Naive B cell (primary cell): Measurements from ENCODE around the gene RABGGTA. TPM values are rescaled to one million over a fixed set of nuclear protein-coding genes. Genes with fewer than 3 reads are reported as not detected.

Experiments used
- ATAC-seq, 2 donors: fragments of 150-1000 bp; cut with Tn5 transposase; 2 replicates each; pipeline ENCODE4 v1.10.0; 2021; ENCODE audit warnings: low read depth in 2 of 2, mild to moderate bottlenecking in 2 of 2, moderate library complexity in 2 of 2
- DNase-seq: peaks from one replicate; pipeline ENCODE4 v3.0.0; 2022
- H3K27ac Mint-ChIP-seq, 6 donors: one replicate each; pipeline ENCODE4 v1.8.0; 2020 to 2022; ENCODE audit warnings: mild to moderate bottlenecking in 6 of 6, mixed read lengths in 6 of 6, moderate library complexity in 5 of 6, inconsistent platforms in 2 of 6
- H3K27me3 Mint-ChIP-seq, 3 donors: one replicate each; pipeline ENCODE4 v1.8.0; 2021 to 2022; ENCODE audit warnings: mixed read lengths in 3 of 3, mild to moderate bottlenecking in 1 of 3
- H3K36me3 Mint-ChIP-seq, 2 donors: one replicate each; pipeline ENCODE4 v1.8.0; 2020 to 2022; ENCODE audit warnings: mixed read lengths in 2 of 2, inconsistent platforms in 1 of 2, mild to moderate bottlenecking in 1 of 2
- H3K4me1 Mint-ChIP-seq, 3 donors: one replicate each; pipeline ENCODE4 v1.8.0; 2020 to 2022; ENCODE audit warnings: mixed read lengths in 3 of 3, inconsistent platforms in 1 of 3, mild to moderate bottlenecking in 1 of 3, moderate library complexity in 1 of 3
- H3K4me3 Mint-ChIP-seq, 8 donors: one replicate each; pipeline ENCODE4 v1.8.0; 2020 to 2022; ENCODE audit warnings: mild to moderate bottlenecking in 8 of 8, mixed read lengths in 8 of 8, moderate library complexity in 8 of 8, inconsistent platforms in 2 of 8
- H3K9me3 Mint-ChIP-seq, 7 donors: one replicate each; pipeline ENCODE4 v1.8.0; 2020 to 2022; ENCODE audit warnings: mixed read lengths in 7 of 7, mild to moderate bottlenecking in 5 of 7, inconsistent platforms in 2 of 7, moderate library complexity in 1 of 7
- polyA plus RNA-seq, 6 donors: library from polyadenylated mRNA; unstranded; fragments of 300-500 nt; fragmentation: Illumina TruSeq; gene quantifications; one replicate each; pipeline ENCODE4 v1.2.3, GENCODE V29; 2021; ENCODE audit warnings: low read depth in 6 of 6

Gene RABGGTA
- polyA plus RNA-seq, 6 donors from 2014 or later, result 22.2 to 36.2 (median 22.8) TPM

DNA sequence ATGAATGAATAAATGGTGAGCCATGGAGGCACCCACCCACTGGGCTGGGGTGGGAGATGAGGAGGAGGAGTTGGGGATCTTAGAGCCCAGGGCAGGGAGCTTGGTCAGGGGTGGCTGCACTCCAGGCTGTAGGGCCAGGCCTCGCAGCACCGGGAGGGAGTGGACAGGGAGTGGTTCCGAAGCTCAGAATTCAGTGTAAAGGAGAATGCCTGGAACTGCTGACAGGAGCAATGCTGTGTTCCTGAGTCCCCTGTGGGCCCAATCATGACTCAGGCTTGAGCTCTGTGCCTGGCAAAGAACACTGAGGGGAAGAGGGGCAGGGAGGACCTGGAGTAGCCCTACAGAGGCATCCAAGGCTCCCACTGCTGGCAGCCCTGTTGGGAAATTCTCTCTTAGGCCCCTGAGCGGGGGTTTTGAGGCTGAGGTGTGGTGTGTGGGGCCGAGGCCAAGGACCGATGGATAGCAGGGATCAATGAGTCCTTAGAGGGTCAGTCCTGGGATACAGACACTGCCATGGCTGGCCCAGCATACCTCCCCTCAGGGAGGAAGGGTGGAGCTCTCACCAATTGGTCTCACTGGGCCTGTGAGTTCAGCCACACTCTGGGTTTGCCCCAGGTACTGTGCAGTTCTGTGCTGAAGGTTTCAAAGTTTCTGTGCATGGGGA is 9.5 kb upstream of the RABGGTA start:
- Mint-ChIP-seq H3K27ac (peak overlapping the region; percentile 45 to 95 (median 90)), H3K9me3 (peaks cover 0 to 8% (median 3%) of the 10 kb centered on the region in 7 donors), H3K27me3 (no peaks in the 10 kb centered on the region), H3K36me3 (peaks cover 4 to 7% of the 10 kb centered on the region in 2 donors), H3K4me1 (peaks cover 55 to 59% (median 56%) of the 10 kb centered on the region in 3 donors), H3K4me3 (no peak overlapping the region)
- no peak for ATAC-seq
- DNase-seq, result no peak

DNA sequence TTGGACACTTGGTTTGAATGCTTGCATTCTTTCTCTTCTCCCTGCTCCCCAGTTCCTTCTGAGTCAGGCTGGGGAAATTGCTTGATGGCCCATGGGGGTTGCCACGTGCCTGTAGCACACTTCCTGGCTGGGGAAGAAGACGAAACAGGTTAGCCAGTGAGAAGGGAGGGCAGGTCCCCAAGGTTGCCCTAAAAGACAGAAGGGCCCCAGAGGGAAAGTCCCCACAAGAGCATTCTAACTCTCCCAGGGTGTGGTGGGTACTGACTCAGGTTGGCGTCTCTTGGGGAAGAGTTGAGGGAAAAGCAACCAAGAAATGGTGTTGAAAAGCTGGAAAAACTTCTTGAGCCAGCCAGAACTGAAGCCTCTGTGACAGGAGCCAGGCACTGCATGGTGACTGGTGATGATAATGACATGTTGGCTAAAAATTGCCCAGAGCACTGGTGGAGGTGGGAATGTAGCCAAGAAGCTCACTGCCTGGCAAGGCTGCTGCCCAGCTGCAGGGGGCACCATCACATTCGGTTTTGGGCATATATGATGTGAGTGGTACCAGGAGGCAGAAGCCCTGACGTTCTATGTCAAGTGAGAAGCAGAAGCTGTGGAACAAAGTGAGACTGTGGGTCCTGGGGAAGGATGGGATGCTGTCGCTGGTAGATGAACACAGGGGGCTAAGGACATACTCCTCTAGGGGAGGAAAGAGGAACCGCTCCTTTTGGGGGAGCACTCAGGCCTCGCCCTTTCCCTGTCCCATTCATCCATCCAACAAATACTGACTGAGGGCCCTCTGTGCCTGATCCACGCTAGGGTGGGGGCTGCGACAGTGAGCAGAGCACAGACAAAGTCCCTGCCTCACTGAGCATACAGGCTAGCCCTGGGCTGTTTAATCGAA is 8.1 kb upstream of the RABGGTA start:
- Mint-ChIP-seq H3K27me3 (no peaks in the 10 kb centered on the region), H3K36me3 (peaks cover 4 to 7% of the 10 kb centered on the region in 2 donors), H3K27ac (peak overlapping the region; percentile 93 to 99 (median 98)), H3K9me3 (peaks cover 0 to 8% (median 3%) of the 10 kb centered on the region in 7 donors), H3K4me3 (peak overlapping the region; percentile 10 to 83 (median 70)), H3K4me1 (peaks cover 56 to 65% (median 59%) of the 10 kb centered on the region in 3 donors)
- ATAC-seq (peak; percentile 88), DNase-seq (peak; percentile 71)

DNA sequence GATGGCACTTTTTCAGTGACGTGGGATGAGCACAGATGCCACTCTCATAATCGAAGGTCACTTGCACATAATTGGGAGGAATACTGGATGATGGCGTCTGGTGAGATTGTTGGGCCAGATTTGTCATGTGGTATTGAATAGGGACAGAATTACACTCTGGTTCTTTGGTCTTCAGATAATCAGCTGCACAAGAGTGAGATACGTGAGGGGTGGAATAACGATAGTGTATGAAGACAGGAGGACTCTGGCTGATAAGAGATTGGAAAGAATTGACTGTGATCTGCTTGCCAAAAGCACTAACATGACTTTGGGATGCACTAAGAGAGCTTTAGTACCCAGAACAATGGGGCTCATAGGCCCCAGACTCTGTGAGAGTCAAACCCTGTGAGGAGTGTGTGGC is 7.0 kb upstream of the RABGGTA start:
- Mint-ChIP-seq H3K27ac (peak overlapping the region; percentile 94 to 99 (median 98)), H3K9me3 (peaks cover 0 to 8% (median 3%) of the 10 kb centered on the region in 7 donors), H3K27me3 (no peaks in the 10 kb centered on the region), H3K36me3 (peaks cover 4 to 7% of the 10 kb centered on the region in 2 donors), H3K4me1 (peaks cover 60 to 70% (median 64%) of the 10 kb centered on the region in 3 donors), H3K4me3 (peak overlapping the region; percentile 39 to 88 (median 66))
- DNase-seq (no peak), ATAC-seq (no peak)

DNA sequence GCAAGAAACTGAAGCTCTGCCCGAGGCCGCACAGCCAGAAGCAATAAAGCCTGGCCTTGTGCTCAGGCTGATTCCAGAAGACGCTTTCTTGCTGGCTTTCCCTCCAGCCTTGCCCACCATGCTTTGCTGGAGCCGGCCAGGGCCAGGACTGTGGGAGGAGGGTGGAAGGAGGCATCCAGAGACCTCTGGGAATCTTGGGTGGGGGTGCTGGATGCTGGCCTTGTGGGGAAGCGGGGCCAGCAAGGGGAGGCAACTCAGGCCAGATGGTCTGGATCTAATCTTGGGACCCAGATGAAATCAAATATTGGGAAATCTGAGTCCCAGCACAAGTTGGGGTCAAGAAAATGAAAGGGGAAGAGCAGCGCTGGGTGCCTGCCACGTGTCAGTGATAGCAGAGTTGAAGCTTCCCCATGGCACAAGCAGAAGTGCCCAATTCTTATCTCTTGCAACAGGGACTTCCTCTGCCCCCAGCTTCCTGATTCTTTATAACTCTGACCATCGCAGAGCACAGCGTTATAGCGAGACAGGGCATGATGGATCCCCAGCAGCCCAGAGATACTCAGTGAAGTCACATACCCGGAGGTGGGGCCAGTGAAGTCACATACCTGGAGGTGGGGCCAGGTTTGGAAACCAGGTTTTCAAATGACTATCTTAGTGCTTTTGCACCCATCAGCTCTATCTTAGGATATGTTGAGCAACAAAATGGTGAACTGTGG is 6.4 kb upstream of the RABGGTA start:
- peak; percentile 24 to 25 for ATAC-seq
- H3K36me3 Mint-ChIP-seq, result peaks cover 4 to 7% of the 10 kb centered on the region in 2 donors
- peaks cover 0 to 8% (median 3%) of the 10 kb centered on the region in 7 donors for H3K9me3 Mint-ChIP-seq
- peaks cover 64 to 74% (median 66%) of the 10 kb centered on the region in 3 donors for H3K4me1 Mint-ChIP-seq
- no peaks in the 10 kb centered on the region for H3K27me3 Mint-ChIP-seq
- peak overlapping the region; percentile 94 to 99 (median 96) for H3K27ac Mint-ChIP-seq
- peak; percentile 41 for DNase-seq
- H3K4me3 Mint-ChIP-seq, result peak overlapping the region; percentile 19 to 88 (median 58)

DNA sequence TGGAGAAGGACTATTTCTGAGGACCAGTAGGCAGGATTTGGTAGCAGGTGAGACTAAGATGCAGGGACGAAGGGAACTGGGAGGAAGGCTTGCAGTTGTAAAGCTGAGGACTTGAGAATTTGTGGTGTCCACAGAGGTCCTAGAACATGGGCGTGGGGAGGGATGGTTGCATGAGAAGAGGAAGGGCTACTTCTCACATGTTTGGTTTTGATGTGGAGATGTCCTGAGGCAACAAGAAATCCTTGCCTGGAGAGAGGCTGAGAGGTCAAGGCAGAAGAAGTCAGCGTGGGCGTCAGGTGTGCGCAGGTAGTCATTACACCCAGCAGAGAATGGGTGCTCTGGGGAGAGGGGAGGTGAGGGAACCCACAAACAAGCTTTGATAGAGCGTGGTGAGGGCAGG is 5.7 kb upstream of the RABGGTA start:
- no peak for DNase-seq
- Mint-ChIP-seq H3K27me3 (no peaks in the 10 kb centered on the region), H3K9me3 (peaks cover 0 to 8% (median 3%) of the 10 kb centered on the region in 7 donors), H3K4me1 (peaks cover 67 to 81% (median 73%) of the 10 kb centered on the region in 3 donors), H3K36me3 (peaks cover 4 to 7% of the 10 kb centered on the region in 2 donors), H3K27ac (peak overlapping the region; percentile 88 to 99 (median 94)), H3K4me3 (peak overlapping the region in 7 of 8 donors; percentile 29 to 87 (median 72))
- ATAC-seq, result no peak

DNA sequence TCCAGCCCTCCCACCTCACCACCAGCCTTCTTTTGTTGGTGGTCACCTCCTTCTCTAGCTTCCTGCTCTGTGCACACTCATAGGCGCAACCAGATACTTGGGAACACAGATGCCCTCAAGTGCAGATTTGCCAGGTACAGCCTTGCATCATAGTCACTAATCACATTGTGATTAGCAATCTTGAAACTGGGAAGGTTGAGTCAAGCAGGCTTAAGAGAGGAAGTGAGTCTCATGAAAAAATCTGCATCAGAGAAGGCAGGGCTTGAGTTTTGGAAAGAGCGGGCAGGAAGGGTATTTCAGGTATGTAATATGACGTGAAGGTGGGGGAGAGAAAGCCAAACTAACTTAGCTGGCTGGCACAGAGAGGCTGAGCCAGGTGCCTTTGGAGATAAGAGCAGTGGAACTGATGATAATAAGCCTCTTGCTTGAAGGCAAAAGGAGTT is 2.7 kb upstream of the RABGGTA start:
- Mint-ChIP-seq H3K4me3 (peak overlapping the region in 5 of 8 donors; percentile 0 to 81 (median 28)), H3K4me1 (peaks cover 57 to 64% (median 59%) of the 10 kb centered on the region in 3 donors), H3K27me3 (no peaks in the 10 kb centered on the region), H3K27ac (peak overlapping the region; percentile 0 to 100 (median 95)), H3K36me3 (peaks cover 4 to 7% of the 10 kb centered on the region in 2 donors), H3K9me3 (peaks cover 0 to 8% (median 3%) of the 10 kb centered on the region in 7 donors)
- DNase-seq, result peak; percentile 70
- ATAC-seq, result peak; percentile 27

DNA sequence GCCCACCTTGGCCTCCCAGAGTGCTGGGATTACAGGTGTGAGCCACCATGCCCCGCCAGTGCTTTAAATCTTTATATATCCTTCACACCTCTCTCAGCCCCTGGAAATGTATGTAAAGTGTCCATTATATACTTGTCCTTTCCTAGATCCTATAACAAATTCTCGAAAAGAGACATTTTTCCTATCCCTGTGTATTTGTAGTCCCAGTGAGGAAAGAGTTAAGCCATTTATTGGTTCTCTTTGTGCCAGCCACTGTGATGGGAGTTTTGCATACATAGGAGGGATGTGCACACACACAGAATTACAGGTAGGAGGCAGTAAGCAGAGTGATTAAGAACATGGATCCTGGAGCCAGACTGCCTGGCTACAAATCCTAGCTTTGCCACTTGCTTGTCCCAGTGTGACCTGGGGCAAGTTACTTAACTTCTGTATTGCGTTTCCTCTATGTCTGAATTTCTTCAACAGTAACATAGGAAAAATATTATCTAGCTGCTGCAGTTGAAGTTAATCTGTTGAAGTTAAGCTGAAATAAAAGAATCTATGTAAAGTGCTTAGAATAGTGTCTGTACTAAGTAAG is 2.1 kb upstream of the RABGGTA start:
- Mint-ChIP-seq H3K27me3 (no peaks in the 10 kb centered on the region), H3K36me3 (peaks cover 4 to 5% of the 10 kb centered on the region in 2 donors), H3K27ac (peak overlapping the region; percentile 81 to 100 (median 95)), H3K4me1 (peaks cover 51 to 60% (median 53%) of the 10 kb centered on the region in 3 donors), H3K4me3 (peak overlapping the region in 6 of 8 donors; percentile 0 to 81 (median 29)), H3K9me3 (peaks cover 0 to 6% (median 0%) of the 10 kb centered on the region in 7 donors)
- ATAC-seq (no peak), DNase-seq (no peak)

DNA sequence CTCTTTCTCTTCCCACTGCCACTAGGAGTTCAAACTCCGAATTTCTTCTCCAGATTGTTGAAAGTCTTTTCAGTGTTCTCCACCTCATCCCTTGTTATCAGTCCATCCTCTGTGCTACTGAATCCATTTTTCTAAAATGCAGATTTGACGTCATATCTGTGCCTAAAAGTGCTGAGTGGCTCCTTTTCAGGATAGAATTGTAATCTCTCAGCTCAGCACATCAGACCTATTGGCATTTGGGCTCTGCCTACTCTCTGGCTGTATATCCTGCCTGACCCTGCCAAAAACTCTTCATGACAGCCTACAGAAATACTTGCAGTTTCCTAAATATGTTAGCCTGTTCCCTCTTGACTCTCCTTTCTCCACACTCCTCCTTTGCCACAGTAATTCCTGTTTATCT is 1.1 kb upstream of the RABGGTA start:
- peaks cover 0 to 2% of the 10 kb centered on the region in 2 donors for H3K36me3 Mint-ChIP-seq
- no peaks in the 10 kb centered on the region for H3K27me3 Mint-ChIP-seq
- DNase-seq (no peak), ATAC-seq (no peak)
- H3K4me1 Mint-ChIP-seq, result peaks cover 41 to 50% (median 42%) of the 10 kb centered on the region in 3 donors
- H3K27ac Mint-ChIP-seq, result peak overlapping the region; percentile 95 to 100 (median 99)
- peaks cover 0 to 2% (median 0%) of the 10 kb centered on the region in 7 donors for H3K9me3 Mint-ChIP-seq
- peak overlapping the region; percentile 15 to 93 (median 90) for H3K4me3 Mint-ChIP-seq

DNA sequence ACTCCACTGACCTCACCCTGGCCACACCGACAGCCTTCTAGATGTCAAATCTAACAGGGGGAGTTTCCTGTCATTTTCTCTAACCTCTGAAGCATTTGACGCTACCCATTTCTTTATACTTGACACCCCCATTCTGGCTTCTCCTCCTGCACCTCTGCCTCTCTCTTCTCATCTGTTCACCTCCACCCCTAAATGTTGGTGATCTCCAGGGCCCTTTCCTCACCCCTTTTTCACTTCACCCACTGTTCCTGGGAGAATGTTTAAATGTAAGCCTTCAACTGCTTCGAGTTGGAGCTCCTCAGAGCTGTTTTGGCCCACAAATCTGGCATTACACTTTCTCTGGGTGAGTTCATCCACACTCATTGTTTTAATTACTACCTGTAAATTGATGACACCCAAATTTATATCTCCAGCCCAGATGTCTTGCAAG is 452 bp upstream of the RABGGTA start:
- peaks cover 6 to 8% of the 10 kb centered on the region in 2 donors for H3K36me3 Mint-ChIP-seq
- H3K27ac Mint-ChIP-seq, result peak overlapping the region; percentile 95 to 100 (median 99)
- H3K4me1 Mint-ChIP-seq, result peaks cover 36 to 48% (median 42%) of the 10 kb centered on the region in 3 donors
- DNase-seq (no peak), ATAC-seq (no peak)
- H3K27me3 Mint-ChIP-seq, result no peaks in the 10 kb centered on the region
- H3K9me3 Mint-ChIP-seq, result no peaks in the 10 kb centered on the region
- H3K4me3 Mint-ChIP-seq, result peak overlapping the region; percentile 77 to 94 (median 91)

DNA sequence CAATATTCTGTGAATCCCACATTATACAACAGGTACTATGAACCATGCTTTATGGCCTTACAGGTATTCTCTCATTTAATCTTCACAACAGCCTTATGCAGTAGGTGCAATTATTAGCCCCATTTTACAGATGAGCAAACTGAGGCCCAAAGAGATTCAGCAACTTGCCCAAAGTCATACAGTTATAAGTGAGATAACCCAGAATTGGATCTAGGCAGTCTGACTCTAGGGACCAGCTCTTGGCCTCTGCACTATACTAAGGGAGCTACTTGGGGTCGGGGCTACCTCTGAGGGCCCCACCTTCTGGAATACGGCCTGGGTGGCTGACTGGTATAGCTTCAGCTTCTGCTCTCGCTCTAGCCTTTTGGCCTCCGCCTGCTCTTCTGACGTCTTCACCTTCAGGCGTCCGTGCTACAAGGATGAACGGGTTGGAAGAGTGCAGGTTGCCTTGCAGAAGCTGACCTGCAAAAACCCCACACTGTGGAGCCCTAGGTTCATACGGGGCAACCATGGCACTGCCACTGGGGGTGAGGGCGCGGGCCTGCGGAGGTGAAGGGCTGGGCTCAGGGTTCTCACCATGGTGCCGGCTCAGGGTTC is 762 bp downstream of the RABGGTA start:
- H3K27ac Mint-ChIP-seq, result peak overlapping the region; percentile 82 to 100 (median 96)
- H3K9me3 Mint-ChIP-seq, result no peaks in the 10 kb centered on the region
- H3K27me3 Mint-ChIP-seq, result no peaks in the 10 kb centered on the region
- H3K36me3 Mint-ChIP-seq, result peaks cover 7 to 15% of the 10 kb centered on the region in 2 donors
- H3K4me1 Mint-ChIP-seq, result peaks cover 33 to 46% (median 45%) of the 10 kb centered on the region in 3 donors
- ATAC-seq (peak; percentile 1), DNase-seq (no peak)
- H3K4me3 Mint-ChIP-seq, result peak overlapping the region; percentile 77 to 94 (median 91)

DNA sequence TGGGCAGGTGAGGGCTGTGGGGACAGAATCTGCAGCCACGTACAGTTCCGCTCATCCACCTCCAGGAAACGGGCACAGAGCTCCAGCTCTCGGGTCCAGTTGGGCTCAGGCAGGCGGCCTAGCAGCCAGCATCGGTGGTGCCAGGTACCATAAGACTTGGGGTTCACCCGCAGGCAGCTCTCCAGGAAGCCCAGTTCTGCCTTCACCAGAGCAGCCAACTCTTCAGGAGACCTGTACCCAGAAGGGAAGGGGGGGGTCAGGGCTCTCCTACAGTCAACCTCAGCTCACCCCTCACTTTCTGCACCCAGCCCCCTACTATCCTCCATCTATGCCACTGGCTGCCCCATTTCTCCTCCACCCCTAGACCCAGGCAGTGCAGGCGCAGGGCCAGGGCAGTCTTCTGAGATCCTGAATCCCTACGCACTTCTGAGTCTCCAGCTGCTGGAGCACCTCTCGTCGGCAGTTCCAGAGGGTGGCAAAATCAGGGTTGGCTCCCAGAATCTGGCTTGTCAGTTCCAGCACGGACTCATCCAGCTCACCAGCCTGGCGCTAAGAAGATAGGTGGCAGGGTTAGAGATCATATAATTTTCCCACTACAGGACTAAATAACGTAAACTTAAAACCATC is 1.4 kb downstream of the RABGGTA start:
- no peaks in the 10 kb centered on the region for H3K9me3 Mint-ChIP-seq
- peak overlapping the region; percentile 7 to 95 (median 54) for H3K27ac Mint-ChIP-seq
- peaks cover 27 to 45% (median 45%) of the 10 kb centered on the region in 3 donors for H3K4me1 Mint-ChIP-seq
- no peak for ATAC-seq
- H3K4me3 Mint-ChIP-seq, result peak overlapping the region; percentile 77 to 94 (median 91)
- no peak for DNase-seq
- peaks cover 7 to 15% of the 10 kb centered on the region in 2 donors for H3K36me3 Mint-ChIP-seq
- H3K27me3 Mint-ChIP-seq, result no peaks in the 10 kb centered on the region

DNA sequence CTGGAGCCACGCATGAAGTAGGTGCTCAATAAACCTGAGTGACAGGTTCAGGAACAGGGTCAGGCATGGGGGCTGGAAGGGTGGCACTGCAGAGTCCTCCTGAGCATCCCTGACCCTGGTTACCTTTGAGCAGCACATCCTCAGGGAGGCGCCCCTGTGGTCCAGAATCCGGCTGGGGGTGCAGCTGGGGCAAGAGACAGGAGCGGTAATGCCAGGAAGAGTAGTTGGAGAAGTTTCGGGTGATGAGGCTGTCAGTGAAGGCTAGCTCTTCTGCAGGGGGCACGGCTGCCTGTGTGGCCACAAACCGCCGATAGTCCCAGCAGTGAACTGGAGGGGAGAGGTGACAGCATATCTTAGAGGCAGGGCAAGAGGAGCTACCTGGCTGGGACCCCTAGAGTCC is 2.0 kb downstream of the RABGGTA start:
- peak overlapping the region in 3 of 8 donors; percentile 2 to 68 (median 6) for H3K4me3 Mint-ChIP-seq
- peak overlapping the region in 1 of 6 donors; percentile 57 for H3K27ac Mint-ChIP-seq
- no peaks in the 10 kb centered on the region for H3K9me3 Mint-ChIP-seq
- ATAC-seq (no peak), DNase-seq (no peak)
- H3K27me3 Mint-ChIP-seq, result no peaks in the 10 kb centered on the region
- peaks cover 26 to 45% (median 41%) of the 10 kb centered on the region in 3 donors for H3K4me1 Mint-ChIP-seq
- peaks cover 7 to 15% of the 10 kb centered on the region in 2 donors for H3K36me3 Mint-ChIP-seq
